LHCN-M2 (cell line): ENCODE data around the gene TTC3. TPM values are rescaled to one million over a fixed set of nuclear protein-coding genes. Genes with fewer than 3 reads are reported as not detected.
A peak's percentile ranks its signal among the peaks of the same experiment; 100 is the strongest.
"Not testable (repeated sequence)": the region's sequence is repeated elsewhere in the genome, so short reads cannot be mapped to it uniquely, and the experiment has no call there.

ENCODE experiments used
- DNase-seq: peaks from one replicate; pipeline ENCODE4 v3.0.0-alpha.2; 2012; ENCODE audit warnings: low read depth
- total RNA-seq: library from RNA; depleted of rRNA; stranded (reverse); fragments of >200 nt; gene quantifications from 2 replicates; pipeline ENCODE4 v1.2.3, GENCODE V29; 2014

TTC3 gene
- total RNA-seq, 1 experiment from 2014 or later = 189 TPM

- no peak for DNase-seq
These were observed 122.6 kb downstream of the TTC3 start for GRCh38 chr21:37195610-37196009.

- no peak for DNase-seq
These were observed 123.8 kb downstream of the TTC3 start for GRCh38 chr21:37196847-37197246.

- DNase-seq = no peak
These were observed 124.7 kb downstream of the TTC3 start for GRCh38 chr21:37197746-37198145.

- peak; percentile 77 for DNase-seq
These were observed 126.2 kb downstream of the TTC3 start for GRCh38 chr21:37199057-37199924.

GRCh38 chr21:37200641-37201480 lies 127.8 kb downstream of the TTC3 start:
- DNase-seq = no peak

GRCh38 chr21:37202221-37203110 lies 129.4 kb downstream of the TTC3 start:
- no peak for DNase-seq

- no peak for DNase-seq
These were observed 131.5 kb downstream of the TTC3 start for GRCh38 chr21:37204580-37204979.

GRCh38 chr21:37206496-37206895 lies 133.4 kb downstream of the TTC3 start:
- no peak for DNase-seq

- peak; percentile 27 for DNase-seq
These were observed 134.5 kb downstream of the TTC3 start for GRCh38 chr21:37207441-37208009.

GRCh38 chr21:37208056-37208721 lies 135.1 kb downstream of the TTC3 start:
- no peak for DNase-seq

- DNase-seq = no peak
These were observed 135.7 kb downstream of the TTC3 start for GRCh38 chr21:37208741-37209225.

- DNase-seq = no peak
These were observed 137.1 kb downstream of the TTC3 start for GRCh38 chr21:37210130-37210529.

- no peak for DNase-seq
These were observed 137.7 kb downstream of the TTC3 start for GRCh38 chr21:37210799-37211198.

GRCh38 chr21:37214952-37215351 lies 141.9 kb downstream of the TTC3 start:
- no peak for DNase-seq

GRCh38 chr21:37219761-37220432 lies 146.8 kb downstream of the TTC3 start:
- peak; percentile 38 for DNase-seq

GRCh38 chr21:37220433-37220980 lies 147.5 kb downstream of the TTC3 start:
- DNase-seq = peak; percentile 55

- peak; percentile 92 for DNase-seq
These were observed 148.1 kb downstream of the TTC3 start for GRCh38 chr21:37220981-37221664.

GRCh38 chr21:37222248-37222647 lies 149.2 kb downstream of the TTC3 start:
- DNase-seq = not testable (repeated sequence)

- DNase-seq = no peak
These were observed 150.8 kb downstream of the TTC3 start for GRCh38 chr21:37223804-37224345.
